ENCODE results near the gene CDCP2.

DNA sequence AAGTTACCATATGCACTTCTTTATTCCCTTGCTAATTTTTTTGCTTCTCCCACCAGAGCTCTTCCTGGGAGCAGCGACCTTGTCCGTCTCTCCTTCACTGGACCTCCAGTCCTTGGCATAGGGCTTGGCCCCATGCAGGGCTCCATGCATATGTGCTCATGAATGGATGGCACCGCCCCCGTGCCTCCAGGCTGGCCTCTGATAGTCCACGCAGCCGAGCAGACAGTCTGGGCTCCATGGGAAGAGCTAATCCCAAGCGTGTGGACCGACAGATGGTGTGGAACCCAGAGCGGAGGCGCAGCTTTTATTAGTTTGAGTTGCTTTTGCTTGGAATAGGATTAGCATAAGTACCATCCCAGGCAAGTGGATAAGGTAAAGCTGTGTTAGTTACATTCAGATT is 41.8 kb downstream of the CDCP2 start:
- TF ChIP-seq, protein P1, sequence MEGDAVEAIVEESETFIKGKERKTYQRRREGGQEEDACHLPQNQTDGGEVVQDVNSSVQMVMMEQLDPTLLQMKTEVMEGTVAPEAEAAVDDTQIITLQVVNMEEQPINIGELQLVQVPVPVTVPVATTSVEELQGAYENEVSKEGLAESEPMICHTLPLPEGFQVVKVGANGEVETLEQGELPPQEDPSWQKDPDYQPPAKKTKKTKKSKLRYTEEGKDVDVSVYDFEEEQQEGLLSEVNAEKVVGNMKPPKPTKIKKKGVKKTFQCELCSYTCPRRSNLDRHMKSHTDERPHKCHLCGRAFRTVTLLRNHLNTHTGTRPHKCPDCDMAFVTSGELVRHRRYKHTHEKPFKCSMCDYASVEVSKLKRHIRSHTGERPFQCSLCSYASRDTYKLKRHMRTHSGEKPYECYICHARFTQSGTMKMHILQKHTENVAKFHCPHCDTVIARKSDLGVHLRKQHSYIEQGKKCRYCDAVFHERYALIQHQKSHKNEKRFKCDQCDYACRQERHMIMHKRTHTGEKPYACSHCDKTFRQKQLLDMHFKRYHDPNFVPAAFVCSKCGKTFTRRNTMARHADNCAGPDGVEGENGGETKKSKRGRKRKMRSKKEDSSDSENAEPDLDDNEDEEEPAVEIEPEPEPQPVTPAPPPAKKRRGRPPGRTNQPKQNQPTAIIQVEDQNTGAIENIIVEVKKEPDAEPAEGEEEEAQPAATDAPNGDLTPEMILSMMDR (IDR thresholded peaks at IDR 0.05), result no peak
- TF ChIP-seq NFYB (CRISPR knock-in tag; conservative IDR thresholded peaks at IDR 0.05; ENCODE audit: low read depth), result no peak
- TF ChIP-seq, protein P2, sequence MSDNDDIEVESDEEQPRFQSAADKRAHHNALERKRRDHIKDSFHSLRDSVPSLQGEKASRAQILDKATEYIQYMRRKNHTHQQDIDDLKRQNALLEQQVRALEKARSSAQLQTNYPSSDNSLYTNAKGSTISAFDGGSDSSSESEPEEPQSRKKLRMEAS (CRISPR knock-in tag; IDR thresholded peaks at IDR 0.05), result no peak
- no peak for TF ChIP-seq CREB1 (CRISPR knock-in tag; IDR thresholded peaks at IDR 0.05)
- no peak for TF ChIP-seq NR3C1 (CRISPR knock-in tag; conservative IDR thresholded peaks at IDR 0.05; ENCODE audit: low read depth)
- TF ChIP-seq, protein P3, sequence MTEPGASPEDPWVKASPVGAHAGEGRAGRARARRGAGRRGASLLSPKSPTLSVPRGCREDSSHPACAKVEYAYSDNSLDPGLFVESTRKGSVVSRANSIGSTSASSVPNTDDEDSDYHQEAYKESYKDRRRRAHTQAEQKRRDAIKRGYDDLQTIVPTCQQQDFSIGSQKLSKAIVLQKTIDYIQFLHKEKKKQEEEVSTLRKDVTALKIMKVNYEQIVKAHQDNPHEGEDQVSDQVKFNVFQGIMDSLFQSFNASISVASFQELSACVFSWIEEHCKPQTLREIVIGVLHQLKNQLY (CRISPR knock-in tag; IDR thresholded peaks at IDR 0.05), result no peak
- TF ChIP-seq, protein P4, sequence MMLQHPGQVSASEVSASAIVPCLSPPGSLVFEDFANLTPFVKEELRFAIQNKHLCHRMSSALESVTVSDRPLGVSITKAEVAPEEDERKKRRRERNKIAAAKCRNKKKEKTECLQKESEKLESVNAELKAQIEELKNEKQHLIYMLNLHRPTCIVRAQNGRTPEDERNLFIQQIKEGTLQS (CRISPR knock-in tag; conservative IDR thresholded peaks at IDR 0.05), result no peak
- TF ChIP-seq GABPB1 (CRISPR knock-in tag; IDR thresholded peaks at IDR 0.05), result no peak
- no peak for TF ChIP-seq ELF4 (CRISPR knock-in tag; IDR thresholded peaks at IDR 0.05; ENCODE audit: low read depth)
- TF ChIP-seq NR2C2 (CRISPR knock-in tag; IDR thresholded peaks at IDR 0.05), result no peak
- TF ChIP-seq, protein P5, sequence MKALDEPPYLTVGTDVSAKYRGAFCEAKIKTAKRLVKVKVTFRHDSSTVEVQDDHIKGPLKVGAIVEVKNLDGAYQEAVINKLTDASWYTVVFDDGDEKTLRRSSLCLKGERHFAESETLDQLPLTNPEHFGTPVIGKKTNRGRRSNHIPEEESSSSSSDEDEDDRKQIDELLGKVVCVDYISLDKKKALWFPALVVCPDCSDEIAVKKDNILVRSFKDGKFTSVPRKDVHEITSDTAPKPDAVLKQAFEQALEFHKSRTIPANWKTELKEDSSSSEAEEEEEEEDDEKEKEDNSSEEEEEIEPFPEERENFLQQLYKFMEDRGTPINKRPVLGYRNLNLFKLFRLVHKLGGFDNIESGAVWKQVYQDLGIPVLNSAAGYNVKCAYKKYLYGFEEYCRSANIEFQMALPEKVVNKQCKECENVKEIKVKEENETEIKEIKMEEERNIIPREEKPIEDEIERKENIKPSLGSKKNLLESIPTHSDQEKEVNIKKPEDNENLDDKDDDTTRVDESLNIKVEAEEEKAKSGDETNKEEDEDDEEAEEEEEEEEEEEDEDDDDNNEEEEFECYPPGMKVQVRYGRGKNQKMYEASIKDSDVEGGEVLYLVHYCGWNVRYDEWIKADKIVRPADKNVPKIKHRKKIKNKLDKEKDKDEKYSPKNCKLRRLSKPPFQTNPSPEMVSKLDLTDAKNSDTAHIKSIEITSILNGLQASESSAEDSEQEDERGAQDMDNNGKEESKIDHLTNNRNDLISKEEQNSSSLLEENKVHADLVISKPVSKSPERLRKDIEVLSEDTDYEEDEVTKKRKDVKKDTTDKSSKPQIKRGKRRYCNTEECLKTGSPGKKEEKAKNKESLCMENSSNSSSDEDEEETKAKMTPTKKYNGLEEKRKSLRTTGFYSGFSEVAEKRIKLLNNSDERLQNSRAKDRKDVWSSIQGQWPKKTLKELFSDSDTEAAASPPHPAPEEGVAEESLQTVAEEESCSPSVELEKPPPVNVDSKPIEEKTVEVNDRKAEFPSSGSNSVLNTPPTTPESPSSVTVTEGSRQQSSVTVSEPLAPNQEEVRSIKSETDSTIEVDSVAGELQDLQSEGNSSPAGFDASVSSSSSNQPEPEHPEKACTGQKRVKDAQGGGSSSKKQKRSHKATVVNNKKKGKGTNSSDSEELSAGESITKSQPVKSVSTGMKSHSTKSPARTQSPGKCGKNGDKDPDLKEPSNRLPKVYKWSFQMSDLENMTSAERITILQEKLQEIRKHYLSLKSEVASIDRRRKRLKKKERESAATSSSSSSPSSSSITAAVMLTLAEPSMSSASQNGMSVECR (CRISPR knock-in tag; IDR thresholded peaks at IDR 0.05; ENCODE audit: borderline replicate concordance), result no peak
- TF ChIP-seq, protein P6, sequence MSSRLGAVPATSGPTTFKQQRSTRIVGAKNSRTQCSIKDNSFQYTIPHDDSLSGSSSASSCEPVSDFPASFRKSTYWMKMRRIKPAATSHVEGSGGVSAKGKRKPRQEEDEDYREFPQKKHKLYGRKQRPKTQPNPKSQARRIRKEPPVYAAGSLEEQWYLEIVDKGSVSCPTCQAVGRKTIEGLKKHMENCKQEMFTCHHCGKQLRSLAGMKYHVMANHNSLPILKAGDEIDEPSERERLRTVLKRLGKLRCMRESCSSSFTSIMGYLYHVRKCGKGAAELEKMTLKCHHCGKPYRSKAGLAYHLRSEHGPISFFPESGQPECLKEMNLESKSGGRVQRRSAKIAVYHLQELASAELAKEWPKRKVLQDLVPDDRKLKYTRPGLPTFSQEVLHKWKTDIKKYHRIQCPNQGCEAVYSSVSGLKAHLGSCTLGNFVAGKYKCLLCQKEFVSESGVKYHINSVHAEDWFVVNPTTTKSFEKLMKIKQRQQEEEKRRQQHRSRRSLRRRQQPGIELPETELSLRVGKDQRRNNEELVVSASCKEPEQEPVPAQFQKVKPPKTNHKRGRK (CRISPR knock-in tag; IDR thresholded peaks at IDR 0.05; ENCODE audit: borderline replicate concordance), result no peak
- no peak for TF ChIP-seq NFE2L1 (CRISPR knock-in tag; IDR thresholded peaks at IDR 0.05)

Data from WTC11 (cell line).